CD4-positive, alpha-beta T cell (primary cell): Measurements from ENCODE around the gene HS6ST2. TPM values are rescaled to one million over a fixed set of nuclear protein-coding genes. Genes with fewer than 3 reads are reported as not detected.

Experiments used
- ATAC-seq: fragments of 200-7000 bp; cut with Tn5 transposase; one replicate; pipeline ENCODE4 v1.10.0; 2022; ENCODE audit warnings: mild to moderate bottlenecking; ENCODE audit not compliant: poor library complexity
- CTCF ChIA-PET: fragments of 350-600 bp; sonication (Branson Sonifier 250); formaldehyde crosslinking; loops from one replicate; lab custom pipeline; 2021; ENCODE audit warnings: antibody characterized with exemption, inconsistent platforms; lab: Charles Lee
- POLR2A ChIA-PET: fragments of 350-600 bp; sonication (Branson Sonifier 250); formaldehyde crosslinking; loops from one replicate; lab custom pipeline; 2021; ENCODE audit warnings: antibody characterized with exemption, inconsistent platforms; lab: Charles Lee
- DNase-seq, 14 experiments: peaks; one replicate each; pipeline ENCODE4 v3.0.0-alpha.2; 2013 to 2020; ENCODE audit warnings: mixed read lengths in 2 of 14
- H3K27ac ChIP-seq, 2 donors: one replicate each; pipeline versions ENCODE4 v1.5.1 to v1.7.0; 2013; ENCODE audit warnings: low read length in 2 of 2, low read depth in 1 of 2, mild to moderate bottlenecking in 1 of 2
- H3K27me3 ChIP-seq, 2 experiments: 1 replicate in 1 of 2; 2 replicates in 1 of 2; pipeline versions ENCODE4 v1.6.1 to v1.7.0; 2013; ENCODE audit warnings: low read length in 2 of 2, control low read depth in 1 of 2, mild to moderate bottlenecking in 1 of 2, moderate library complexity in 1 of 2; ENCODE audit not compliant: insufficient read depth in 2 of 2, control insufficient read depth in 1 of 2
- H3K36me3 ChIP-seq: one replicate; pipeline ENCODE4 v1.6.1; 2013; ENCODE audit warnings: low read length, control low read depth; ENCODE audit not compliant: insufficient read depth
- H3K4me1 ChIP-seq: one replicate; pipeline ENCODE4 v1.6.1; 2013; ENCODE audit warnings: low read length, control low read depth; ENCODE audit not compliant: insufficient read depth
- H3K4me3 ChIP-seq: one replicate; pipeline ENCODE4 v1.5.1; 2013; ENCODE audit warnings: mild to moderate bottlenecking, low read length, moderate library complexity
- H3K9me3 ChIP-seq, 2 experiments: 1 replicate in 1 of 2; 2 replicates in 1 of 2; pipeline versions ENCODE4 v1.6.1 to v1.7.0; 2013; ENCODE audit warnings: low read length in 2 of 2, mild to moderate bottlenecking in 2 of 2, control low read depth in 1 of 2, moderate library complexity in 1 of 2; ENCODE audit not compliant: control insufficient read depth in 1 of 2, insufficient read depth in 1 of 2
- H3K27ac Mint-ChIP-seq: one replicate; pipeline ENCODE4 v1.8.0; 2020; ENCODE audit warnings: mixed read lengths
- H3K27me3 Mint-ChIP-seq: one replicate; pipeline ENCODE4 v1.8.0; 2021; ENCODE audit warnings: mixed read lengths
- H3K36me3 Mint-ChIP-seq: one replicate; pipeline ENCODE4 v1.8.0; 2021; ENCODE audit warnings: low read depth, mixed read lengths
- H3K4me1 Mint-ChIP-seq: one replicate; pipeline ENCODE4 v1.8.0; 2021; ENCODE audit warnings: low read depth, mixed read lengths
- H3K4me3 Mint-ChIP-seq: one replicate; pipeline ENCODE4 v1.8.0; 2020; ENCODE audit warnings: mild to moderate bottlenecking, mixed read lengths
- H3K9me3 Mint-ChIP-seq: one replicate; pipeline ENCODE4 v1.8.0; 2020; ENCODE audit warnings: mixed read lengths
- CTCF ChIP-seq: fragments of 200-600 bp; IDR thresholded peaks from one replicate; pipeline ENCODE4 v1.8.0; 2022; ENCODE audit warnings: antibody characterized with exemption, mild to moderate bottlenecking
- intact Hi-C, 2 experiments: fragments of 100-400 bp; cut with DNase I in 1 of 2; cut with micrococcal nuclease in 1 of 2; formaldehyde crosslinking; loops; one replicate each; pipeline versions ENCODE4 v1.15.1 to v1.9.0; 2023 to 2025; cut with DNase I, micrococcal nuclease
- polyA plus RNA-seq, 2 donors: library from polyadenylated mRNA; unstranded; fragments of 120-200 nt; gene quantifications; one replicate each; pipeline ENCODE4 v1.2.1, GENCODE V29; 2013
- total RNA-seq, 174 experiments: library from RNA in 2 of 174; stranded (reverse) in 2 of 174; gene quantifications; one replicate each; pipeline ENCODE4 v1.2.3 and lab custom pipeline; 2021 to 2026

Gene HS6ST2
- total RNA-seq (not detected), total RNA-seq (lab: John Stamatoyannopoulos, UW) (0 to 5.1 (median 0) reads per million in 172 experiments)
- polyA plus RNA-seq (2013, experiment 1 of 2): not detected
- polyA plus RNA-seq (2013, experiment 2 of 2): 0.94 TPM

GRCh38 chrX:132958091-132958703 is at the start of gene HS6ST2:
HS6ST2 (minus strand) TSS chrX:132958629.
- H3K27ac ChIP-seq: no peak within 1 kb of the TSS

GRCh38 chrX:133007458-133007857 is 49.0 kb upstream of the HS6ST2 start:
- Histone ChIP-seq H3K27me3 (no peaks in the 10 kb centered on the region), H3K27ac (no peak overlapping the region), H3K9me3 (no peaks in the 10 kb centered on the region), H3K4me3 (no peak overlapping the region), H3K36me3 (no peaks in the 10 kb centered on the region), H3K4me1 (no peaks in the 10 kb centered on the region)
- Mint-ChIP-seq H3K27ac (no peak overlapping the region), H3K9me3 (no peaks in the 10 kb centered on the region), H3K4me3 (no peak overlapping the region), H3K27me3 (peaks cover 9% of the 10 kb centered on the region), H3K4me1 (no peaks in the 10 kb centered on the region), H3K36me3 (no peaks in the 10 kb centered on the region)
- POLR2A ChIA-PET: no interaction called here
- CTCF ChIA-PET: no interaction called here
- intact Hi-C loops: no loop called here
- no peak for TF ChIP-seq CTCF
- no peak for DNase-seq
- no peak for ATAC-seq

More at GRCh38 chrX:132958091-132958703, at the start of gene HS6ST2:
- Histone ChIP-seq H3K36me3 (no peaks in the 10 kb centered on the region), H3K4me3 (peak within 1 kb of the TSS; percentile 16), H3K27me3 (peaks cover 3 to 29% of the 10 kb centered on the region in 2 experiments), H3K9me3 (no peaks in the 10 kb centered on the region), H3K4me1 (peaks cover 14% of the 10 kb centered on the region)
- H3K4me1 Mint-ChIP-seq: no peaks in the 10 kb centered on the region
- intact Hi-C loops: no loop called here
- peaks cover 29% of the 10 kb centered on the region for H3K27me3 Mint-ChIP-seq
- H3K36me3 Mint-ChIP-seq: no peaks in the 10 kb centered on the region
- ChIA-PET CTCF (no interaction called here), POLR2A (no interaction called here)
- DNase-seq (no peak), ATAC-seq (no peak)
- H3K9me3 Mint-ChIP-seq: no peaks in the 10 kb centered on the region
- H3K27ac Mint-ChIP-seq: no peak within 1 kb of the TSS
- TF ChIP-seq CTCF: no peak
- H3K4me3 Mint-ChIP-seq: peak within 1 kb of the TSS; percentile 38

- H3K36me3 ChIP-seq: no peaks in the 10 kb centered on the region
- H3K4me3 ChIP-seq: no peak overlapping the region
- Mint-ChIP-seq H3K4me1 (no peaks in the 10 kb centered on the region), H3K27me3 (peaks cover 9% of the 10 kb centered on the region), H3K27ac (no peak overlapping the region), H3K9me3 (no peaks in the 10 kb centered on the region), H3K4me3 (no peak overlapping the region), H3K36me3 (no peaks in the 10 kb centered on the region)
- TF ChIP-seq CTCF: no peak
- H3K27ac ChIP-seq: no peak overlapping the region
- H3K9me3 ChIP-seq: no peaks in the 10 kb centered on the region
- ChIA-PET CTCF (no interaction called here), POLR2A (no interaction called here)
- intact Hi-C loops: no loop called here
- ATAC-seq: no peak
- no peak for DNase-seq
- H3K27me3 ChIP-seq: no peaks in the 10 kb centered on the region
- no peaks in the 10 kb centered on the region for H3K4me1 ChIP-seq
These were observed 47.2 kb upstream of the HS6ST2 start for GRCh38 chrX:133005616-133006015.
